22Rv1 (cell line): Measurements from ENCODE around the gene MEIS2.

Source experiments
- H3K27ac ChIP-seq: fragments of 450-650 bp; 2 replicates; pipeline ENCODE4 v1.5.1; 2017
- CTCF ChIP-seq: fragments of 450-650 bp; IDR thresholded peaks from 2 replicates; pipeline ENCODE4 v1.5.1; 2017; ENCODE audit warnings: mild to moderate bottlenecking
- ZFX ChIP-seq: fragments of 450-650 bp; IDR thresholded peaks from 2 replicates; pipeline ENCODE4 v1.6.1; 2017; ENCODE audit warnings: antibody characterized with exemption, borderline replicate concordance

MEIS2 gene

GRCh38 chr15:37108381-37109167, 8.2 kb upstream of the MEIS2 start:
- no peak overlapping the region for H3K27ac ChIP-seq
- TF ChIP-seq ZFX: no peak
- TF ChIP-seq CTCF: no peak

- TF ChIP-seq ZFX: no peak
- TF ChIP-seq CTCF: no peak
Observed at GRCh38 chr15:37107744-37108380, 7.5 kb upstream of the MEIS2 start.

GRCh38 chr15:37107071-37107743, 6.9 kb upstream of the MEIS2 start:
- H3K27ac ChIP-seq: no peak overlapping the region
- no peak for TF ChIP-seq ZFX
- TF ChIP-seq CTCF: no peak

More at GRCh38 chr15:37107744-37108380, 7.5 kb upstream of the MEIS2 start:
- no peak overlapping the region for H3K27ac ChIP-seq

- no peak overlapping the region for H3K27ac ChIP-seq
- TF ChIP-seq CTCF (peak; percentile 27), ZFX (no peak)
Observed at GRCh38 chr15:37106490-37107001, 6.2 kb upstream of the MEIS2 start.

GRCh38 chr15:37105889-37106288, 5.5 kb upstream of the MEIS2 start:
- no peak overlapping the region for H3K27ac ChIP-seq
- no peak for TF ChIP-seq CTCF
- no peak for TF ChIP-seq ZFX

- TF ChIP-seq ZFX: no peak
- no peak for TF ChIP-seq CTCF
- no peak overlapping the region for H3K27ac ChIP-seq
Observed at GRCh38 chr15:37105029-37105428, 4.7 kb upstream of the MEIS2 start.
